ENCODE measurements around the gene ADAM11.
"Not testable (repeated sequence)": the region's sequence is repeated elsewhere in the genome, so short reads cannot be mapped to it uniquely, and the experiment has no call there.

DNA sequence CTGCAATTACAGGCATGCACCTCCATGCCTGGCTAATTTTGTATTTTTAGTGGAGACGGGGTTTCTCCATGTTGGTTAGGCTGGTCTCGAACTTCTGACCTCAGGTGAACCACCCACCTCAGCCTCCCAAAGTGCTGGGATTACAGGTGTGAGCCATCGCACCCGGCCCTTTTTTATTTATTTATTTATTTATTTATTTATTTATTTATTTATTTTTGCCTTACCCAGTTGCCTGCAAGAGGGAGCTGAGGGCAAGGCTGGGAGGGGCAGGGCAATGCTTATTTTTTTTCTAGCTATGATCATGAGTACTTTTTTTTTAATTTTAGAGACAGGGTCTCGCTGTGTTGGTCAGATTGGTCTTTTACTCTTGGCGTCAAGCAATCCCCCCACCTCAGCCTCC is 32.7 kb upstream of the ADAM11 start:
- TF ChIP-seq, protein P1, sequence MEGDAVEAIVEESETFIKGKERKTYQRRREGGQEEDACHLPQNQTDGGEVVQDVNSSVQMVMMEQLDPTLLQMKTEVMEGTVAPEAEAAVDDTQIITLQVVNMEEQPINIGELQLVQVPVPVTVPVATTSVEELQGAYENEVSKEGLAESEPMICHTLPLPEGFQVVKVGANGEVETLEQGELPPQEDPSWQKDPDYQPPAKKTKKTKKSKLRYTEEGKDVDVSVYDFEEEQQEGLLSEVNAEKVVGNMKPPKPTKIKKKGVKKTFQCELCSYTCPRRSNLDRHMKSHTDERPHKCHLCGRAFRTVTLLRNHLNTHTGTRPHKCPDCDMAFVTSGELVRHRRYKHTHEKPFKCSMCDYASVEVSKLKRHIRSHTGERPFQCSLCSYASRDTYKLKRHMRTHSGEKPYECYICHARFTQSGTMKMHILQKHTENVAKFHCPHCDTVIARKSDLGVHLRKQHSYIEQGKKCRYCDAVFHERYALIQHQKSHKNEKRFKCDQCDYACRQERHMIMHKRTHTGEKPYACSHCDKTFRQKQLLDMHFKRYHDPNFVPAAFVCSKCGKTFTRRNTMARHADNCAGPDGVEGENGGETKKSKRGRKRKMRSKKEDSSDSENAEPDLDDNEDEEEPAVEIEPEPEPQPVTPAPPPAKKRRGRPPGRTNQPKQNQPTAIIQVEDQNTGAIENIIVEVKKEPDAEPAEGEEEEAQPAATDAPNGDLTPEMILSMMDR (conservative IDR thresholded peaks at IDR 0.05) = not testable (repeated sequence)
- TF ChIP-seq ZFX (IDR thresholded peaks at IDR 0.05) = not testable (repeated sequence)

Measured in C4-2B (cell line).